Pulmonary artery endothelial cell (primary cell): ENCODE data around the gene UNC13B. TPM values are rescaled to one million over a fixed set of nuclear protein-coding genes. Genes with fewer than 3 reads are reported as not detected.
"Not testable (repeated sequence)": the region's sequence is repeated elsewhere in the genome, so short reads cannot be mapped to it uniquely, and the experiment has no call there.

Experiments used
- DNase-seq: peaks from one replicate; pipeline ENCODE4 v3.0.0-alpha.2; 2011; ENCODE audit warnings: low read depth, low spot score
- total RNA-seq: library from RNA; depleted of rRNA; stranded (reverse); fragments of >200 nt; gene quantifications from 2 replicates; pipeline ENCODE4 v1.2.3, GENCODE V29; 2014

Gene UNC13B
- total RNA-seq, 1 donor from 2014 or later = 41.3 TPM

DNA sequence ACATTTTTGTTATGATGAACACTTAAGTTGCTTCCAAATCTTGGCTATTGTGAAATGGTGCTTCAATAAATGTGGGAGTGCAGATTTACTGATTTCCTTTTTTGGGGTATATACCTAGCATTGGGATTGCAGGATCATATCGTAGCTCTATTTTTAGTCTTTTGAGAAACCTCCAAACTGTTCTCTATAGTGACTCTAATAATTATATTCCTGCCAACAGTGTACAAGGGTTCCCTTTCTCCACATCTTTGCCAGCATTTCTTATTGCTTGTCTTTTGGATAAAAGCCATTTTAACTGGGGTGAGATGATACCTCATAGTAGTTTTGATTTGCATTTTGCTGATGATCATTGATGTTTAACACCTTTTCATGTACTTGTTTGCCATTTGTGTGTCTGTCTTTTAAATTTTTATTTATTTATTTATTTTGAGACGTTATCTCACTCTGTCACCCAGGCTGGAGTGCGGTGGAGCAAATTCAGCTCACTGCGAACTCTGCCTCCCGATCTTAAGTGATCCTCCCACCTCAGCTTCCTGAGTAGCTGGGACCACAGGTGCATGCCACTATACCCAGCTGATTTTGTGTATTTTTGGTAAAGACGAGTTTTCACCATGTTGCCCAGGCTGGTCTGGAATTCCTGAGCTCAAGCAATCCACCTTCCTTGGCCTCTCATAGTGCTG lies 59.0 kb downstream of the UNC13B start:
- DNase-seq = no peak

GRCh38 chr9:35225677-35226076 lies 63.9 kb downstream of the UNC13B start:
- no peak for DNase-seq

DNA sequence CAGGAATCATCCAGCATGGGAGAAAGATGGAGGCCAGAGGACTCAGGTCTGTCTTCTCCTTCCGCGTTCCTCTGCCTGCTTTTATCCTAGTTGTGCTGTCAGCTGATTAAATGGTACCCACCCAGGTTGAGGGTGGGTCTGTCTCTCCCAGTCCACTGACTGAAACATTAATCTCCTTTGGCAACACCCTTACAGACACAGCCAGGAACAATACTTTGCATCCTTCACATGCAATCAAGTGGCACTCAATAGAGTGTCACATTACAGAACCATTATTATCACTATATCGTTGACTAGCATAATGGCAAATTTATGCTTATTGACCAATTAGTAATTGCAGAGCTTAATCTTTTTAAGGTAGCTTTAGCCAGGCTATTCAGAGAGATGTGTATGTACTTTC lies 64.8 kb downstream of the UNC13B start:
- no peak for DNase-seq

- no peak for DNase-seq
These were observed 65.5 kb downstream of the UNC13B start for GRCh38 chr9:35227284-35227683.

DNA sequence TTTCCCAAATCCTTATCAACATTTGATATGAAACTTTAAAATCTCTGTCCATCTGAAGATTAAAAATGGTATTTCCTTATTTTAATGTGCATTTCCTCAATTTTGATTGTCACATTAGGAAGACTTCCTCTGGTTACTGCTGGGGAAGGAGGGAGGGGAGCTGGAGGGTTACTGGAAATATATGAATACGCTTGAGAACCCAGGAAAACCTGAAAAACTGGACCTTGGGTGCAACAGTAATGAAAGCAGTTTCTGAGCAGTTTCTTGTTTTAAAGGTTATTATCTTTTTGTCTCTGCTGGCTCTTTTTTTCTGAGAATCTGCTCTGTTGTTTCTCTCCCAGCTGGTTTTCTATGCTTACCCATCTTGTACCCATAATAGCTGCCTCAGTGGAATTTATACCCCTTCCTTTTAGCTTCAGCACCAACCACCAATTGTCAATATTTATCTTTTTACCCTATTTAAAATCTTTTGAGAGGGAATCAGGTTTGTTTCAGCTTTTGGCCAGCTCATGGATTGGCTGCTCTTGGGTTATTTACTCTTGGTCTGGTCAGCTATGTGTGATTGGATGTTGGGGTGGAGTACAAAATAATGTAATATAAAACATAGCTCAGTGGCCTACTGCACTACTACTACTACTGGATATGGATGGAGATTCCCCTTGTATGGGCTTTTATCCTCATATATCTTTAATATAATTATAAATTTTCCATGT lies 67.4 kb downstream of the UNC13B start:
- no peak for DNase-seq

DNA sequence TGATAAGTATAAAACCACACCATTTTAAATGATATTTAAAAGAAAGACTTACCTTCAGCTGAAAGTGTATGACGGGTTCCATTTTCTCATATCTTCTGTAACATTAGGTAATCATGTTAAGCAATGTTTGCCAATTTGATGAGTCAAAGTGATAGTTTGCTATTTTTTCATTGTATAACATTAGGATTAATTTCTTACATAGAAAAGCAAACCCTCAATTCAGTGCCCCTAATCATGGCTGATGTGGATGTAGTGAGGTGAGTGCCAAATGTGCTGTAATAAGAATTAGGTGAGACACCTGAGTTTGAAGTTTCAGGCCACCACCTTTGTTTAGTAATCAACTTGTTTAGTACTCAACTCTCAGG lies 68.0 kb downstream of the UNC13B start:
- DNase-seq = no peak

- no peak for DNase-seq
These were observed 71.2 kb downstream of the UNC13B start for GRCh38 chr9:35232867-35233544.

DNA sequence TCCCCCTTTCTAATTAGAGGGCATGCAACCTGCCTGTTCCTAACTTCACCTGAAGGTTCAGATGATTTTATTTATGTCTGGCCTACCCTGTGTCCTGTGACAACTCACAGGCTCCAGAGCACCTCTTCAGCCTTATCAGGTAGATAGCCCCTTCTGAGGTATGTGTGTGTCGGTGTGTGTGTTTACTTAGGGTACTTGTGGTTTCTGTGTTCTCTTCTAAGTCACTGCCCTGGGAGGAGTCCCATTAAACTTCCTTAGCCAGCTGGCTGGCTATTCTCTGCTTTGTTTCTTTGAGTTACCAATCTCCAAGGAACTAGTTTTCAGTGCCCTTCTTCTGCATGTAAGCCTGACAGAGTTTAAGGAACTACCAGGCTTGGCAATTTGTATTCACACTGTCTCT lies 74.9 kb downstream of the UNC13B start:
- no peak for DNase-seq

- DNase-seq = no peak
These were observed 75.5 kb downstream of the UNC13B start for GRCh38 chr9:35237311-35237710.

GRCh38 chr9:35245945-35246344 lies 84.1 kb downstream of the UNC13B start:
- DNase-seq = not testable (repeated sequence)

- no peak for DNase-seq
These were observed 91.3 kb downstream of the UNC13B start for GRCh38 chr9:35253075-35253474.

- DNase-seq = no peak
These were observed 92.4 kb downstream of the UNC13B start for GRCh38 chr9:35254237-35254636.

DNA sequence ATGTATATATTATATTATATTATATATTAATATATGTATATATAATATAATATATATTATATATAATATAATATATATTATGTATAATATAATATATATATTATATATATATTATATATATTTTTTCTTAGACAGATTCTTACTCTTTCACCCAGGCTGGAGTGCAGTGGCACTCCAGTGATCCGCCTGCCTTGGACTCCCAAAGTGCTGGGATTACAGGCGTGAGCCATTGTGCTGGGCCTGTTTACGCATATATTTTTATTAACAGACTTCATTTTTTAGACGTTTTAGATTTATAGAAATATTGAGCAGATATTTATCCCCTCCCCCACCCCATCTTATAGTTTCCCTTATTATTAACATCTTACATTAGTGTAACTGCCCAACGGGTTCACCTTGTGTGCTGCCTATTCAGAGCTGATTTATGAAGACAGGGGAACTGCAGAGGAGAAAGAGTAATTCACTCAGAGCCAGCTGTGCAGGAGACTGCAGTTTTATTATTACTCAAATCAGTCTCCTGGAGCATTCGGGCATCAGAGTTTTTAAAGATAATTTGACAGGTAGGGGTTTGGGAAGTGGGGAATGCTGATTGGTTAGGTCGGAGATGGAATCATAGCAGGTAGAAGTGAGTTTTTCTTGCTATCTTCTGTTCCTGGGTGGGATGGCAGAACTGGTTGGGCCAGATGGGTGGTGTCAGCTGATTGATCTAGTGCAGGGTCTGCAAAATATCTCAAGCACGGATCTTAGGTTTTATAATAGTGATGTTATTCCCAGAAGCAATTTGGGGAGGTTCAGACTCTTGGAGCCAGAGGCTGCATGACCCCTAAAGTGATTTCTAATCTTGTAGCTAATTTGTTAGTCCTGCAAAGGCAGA lies 93.4 kb downstream of the UNC13B start:
- DNase-seq = no peak

GRCh38 chr9:35257986-35258659 lies 96.3 kb downstream of the UNC13B start:
- DNase-seq = no peak

- peak; percentile 39 for DNase-seq
These were observed 97.1 kb downstream of the UNC13B start for GRCh38 chr9:35258660-35259474.

DNA sequence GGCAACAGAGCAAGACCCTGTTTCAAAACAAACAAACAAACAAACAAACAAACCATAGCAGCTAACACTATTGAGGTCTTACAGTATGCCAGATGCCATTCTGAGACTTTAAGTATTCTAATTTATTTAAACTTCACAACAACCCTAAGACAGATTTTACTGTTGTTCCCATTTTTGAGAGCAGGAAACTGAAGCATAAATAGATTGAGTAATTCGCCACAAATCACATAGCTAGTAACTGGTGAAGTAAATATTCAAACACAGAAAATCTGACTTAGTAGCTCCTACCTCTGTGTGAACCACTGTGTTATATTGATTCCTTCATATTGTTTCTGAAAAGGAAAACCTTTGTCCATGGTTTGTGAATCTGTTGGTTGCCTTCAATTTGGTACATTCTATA lies 98.4 kb downstream of the UNC13B start:
- no peak for DNase-seq

GRCh38 chr9:35262064-35262463 lies 100.3 kb downstream of the UNC13B start:
- DNase-seq = no peak

DNA sequence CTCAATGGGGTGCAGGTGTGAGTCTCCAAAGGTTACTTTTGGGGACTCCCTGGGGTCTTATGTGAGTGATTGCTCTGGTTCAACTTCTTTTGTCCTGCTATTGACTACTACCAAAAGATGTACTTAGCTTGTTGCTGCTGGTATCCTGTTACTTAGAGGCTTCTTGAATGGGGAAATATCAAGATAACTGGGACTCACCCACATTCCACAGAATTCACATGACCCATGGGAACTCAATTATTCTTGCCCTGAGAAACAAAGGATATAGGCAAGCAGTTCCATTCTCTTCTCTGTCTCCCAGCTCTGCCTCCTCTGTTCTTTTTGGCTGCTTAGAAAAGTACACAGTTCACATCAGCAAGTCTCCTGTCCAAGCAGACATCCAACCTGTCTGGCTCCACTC lies 105.9 kb downstream of the UNC13B start:
- no peak for DNase-seq

GRCh38 chr9:35269919-35270318 lies 108.1 kb downstream of the UNC13B start:
- no peak for DNase-seq

- no peak for DNase-seq
These were observed 109.8 kb downstream of the UNC13B start for GRCh38 chr9:35271637-35272036.
